AG04450 (cell line): ENCODE data around the gene CEP128. TPM values are rescaled to one million over a fixed set of nuclear protein-coding genes. Genes with fewer than 3 reads are reported as not detected.
A peak's percentile ranks its signal among the peaks of the same experiment; 100 is the strongest.

Experiments used
- CTCF ChIA-PET: fragments of 300-600, 350-600 bp; formaldehyde crosslinking; extraction: SDS; loops from one replicate; lab custom pipeline; 2022; ENCODE audit warnings: antibody characterized with exemption, inconsistent platforms; lab: Charles Lee
- POLR2A ChIA-PET: fragments of 350-600 bp; formaldehyde crosslinking; extraction: SDS; loops from one replicate; lab custom pipeline; 2021; ENCODE audit warnings: antibody characterized with exemption, inconsistent platforms; lab: Yijun Ruan, JAX
- DNase-seq: peaks from one replicate; pipeline ENCODE4 v3.0.0-alpha.2; 2011; ENCODE audit warnings: low read depth, low spot score
- H3K27ac ChIP-seq: one replicate; pipeline ENCODE4 v1.5.1; 2012; ENCODE audit warnings: low read depth, low read length, control low read depth
- H3K27me3 ChIP-seq: one replicate; pipeline ENCODE4 v1.6.0; 2012; ENCODE audit warnings: low read length; ENCODE audit not compliant: control insufficient read depth, insufficient read depth
- H3K4me3 ChIP-seq: 2 replicates; pipeline ENCODE4 v1.5.1; 2011; ENCODE audit warnings: mild to moderate bottlenecking, low read depth, low read length, control low read depth
- H3K9me3 ChIP-seq: 2 replicates; pipeline ENCODE4 v1.5.1; 2012; ENCODE audit warnings: low read length; ENCODE audit not compliant: control insufficient read depth, insufficient read depth
- CTCF ChIP-seq: IDR thresholded peaks from 2 replicates; pipeline ENCODE4 v1.5.1; 2011; ENCODE audit warnings: low read depth, low read length, control low read depth, inconsistent platforms
- polyA plus RNA-seq: library from polyadenylated mRNA; depleted of rRNA; stranded (reverse); fragments of >200 nt; gene quantifications from 2 replicates; pipeline ENCODE4 v1.2.3, GENCODE V29; 2011

Gene CEP128
- polyA plus RNA-seq, 1 experiment: 1.8 TPM

- H3K27me3 ChIP-seq: no peaks in the 10 kb centered on the region
- DNase-seq: peak; percentile 67
- H3K4me3 ChIP-seq: no peak overlapping the region
- peaks cover 6% of the 10 kb centered on the region; the same call in 1 of the 2 replicates for H3K9me3 ChIP-seq
- POLR2A ChIA-PET: no interaction called here
- no peak for TF ChIP-seq CTCF
- H3K27ac ChIP-seq: peak overlapping the region; percentile 41
- CTCF ChIA-PET: no interaction called here
Measured at GRCh38 chr14:80621701-80622100, 319.8 kb downstream of the CEP128 start.

GRCh38 chr14:80620434-80620833 is 321.1 kb downstream of the CEP128 start:
- Histone ChIP-seq H3K27me3 (no peaks in the 10 kb centered on the region), H3K4me3 (no peak overlapping the region), H3K9me3 (peaks cover 6% of the 10 kb centered on the region; the same call in 1 of the 2 replicates), H3K27ac (no peak overlapping the region)
- no peak for DNase-seq
- CTCF ChIA-PET: no interaction called here
- POLR2A ChIA-PET: interaction anchor here (0.6 kb wide), 1 partner anchor 168 kb away, joined by 3 read pairs; no protein-coding TSS in a partner anchor
- TF ChIP-seq CTCF: no peak

- ChIA-PET CTCF (interaction anchor here (1.0 to 1.4 kb wide), 4 partner anchors 10 to 563 kb away, joined by 3 to 4 read pairs (median 4); no protein-coding TSS in a partner anchor), POLR2A (no interaction called here)
- Histone ChIP-seq H3K27ac (peak overlapping the region; percentile 23), H3K27me3 (no peaks in the 10 kb centered on the region), H3K9me3 (peaks cover 6% of the 10 kb centered on the region; the same call in 1 of the 2 replicates), H3K4me3 (no peak overlapping the region)
- DNase-seq: peak; percentile 59
- no peak for TF ChIP-seq CTCF
Measured at GRCh38 chr14:80618751-80619329, 322.7 kb downstream of the CEP128 start.

- Histone ChIP-seq H3K27ac (no peak overlapping the region), H3K9me3 (peaks cover 6% of the 10 kb centered on the region; the same call in 1 of the 2 replicates), H3K4me3 (no peak overlapping the region), H3K27me3 (no peaks in the 10 kb centered on the region)
- no peak for TF ChIP-seq CTCF
- POLR2A ChIA-PET: interaction anchor here (0.6 kb wide), 1 partner anchor 296 kb away, joined by 3 read pairs; no protein-coding TSS in a partner anchor
- CTCF ChIA-PET: no interaction called here
- DNase-seq: no peak
Measured at GRCh38 chr14:80615831-80616230, 325.7 kb downstream of the CEP128 start.

GRCh38 chr14:80609055-80609454 is 332.5 kb downstream of the CEP128 start:
- no peak for TF ChIP-seq CTCF
- POLR2A ChIA-PET: no interaction called here
- H3K27me3 ChIP-seq: no peaks in the 10 kb centered on the region

More at GRCh38 chr14:80609055-80609454, 332.5 kb downstream of the CEP128 start:
- no peak for DNase-seq
- CTCF ChIA-PET: interaction anchor here (0.6 to 1.2 kb wide), 3 partner anchors 9 to 386 kb away, joined by 4 read pairs; no protein-coding TSS in a partner anchor
- Histone ChIP-seq H3K4me3 (no peak overlapping the region), H3K9me3 (no peaks in the 10 kb centered on the region), H3K27ac (no peak overlapping the region)
